Activated naive CD4-positive, alpha-beta T cell treated with anti-CD3 and anti-CD28 coated beads for 36 hours (primary cell): Measurements from ENCODE around the gene RNF212. TPM values are rescaled to one million over a fixed set of nuclear protein-coding genes. Genes with fewer than 3 reads are reported as not detected.

Experiments used
- CTCF ChIA-PET: fragments of 350-600 bp; sonication (Branson Sonifier 250); formaldehyde crosslinking; loops from one replicate; lab custom pipeline; 2021; ENCODE audit warnings: antibody characterized with exemption; lab: Charles Lee
- DNase-seq: peaks from one replicate; pipeline ENCODE4 v3.0.0-alpha.2; 2020
- H3K27ac Mint-ChIP-seq: one replicate; pipeline ENCODE4 v1.8.0; 2021; ENCODE audit warnings: mild to moderate bottlenecking, mixed read lengths
- H3K27me3 Mint-ChIP-seq: one replicate; pipeline ENCODE4 v1.8.0; 2021; ENCODE audit warnings: low read depth, mixed read lengths
- H3K36me3 Mint-ChIP-seq: one replicate; pipeline ENCODE4 v1.8.0; 2021; ENCODE audit warnings: low read depth, mixed read lengths
- H3K4me1 Mint-ChIP-seq: one replicate; pipeline ENCODE4 v1.8.0; 2021; ENCODE audit warnings: low read depth, mixed read lengths
- H3K4me3 Mint-ChIP-seq: one replicate; pipeline ENCODE4 v1.8.0; 2021; ENCODE audit warnings: mild to moderate bottlenecking, moderate library complexity, mixed read lengths
- H3K9me3 Mint-ChIP-seq: one replicate; pipeline ENCODE4 v1.8.0; 2021; ENCODE audit warnings: mixed read lengths
- intact Hi-C: fragments of 100-400 bp; cut with micrococcal nuclease; formaldehyde crosslinking; loops from one replicate; pipeline ENCODE4 v1.15.1; 2023
- total RNA-seq, 2 experiments: library from RNA; stranded (reverse); gene quantifications; one replicate each; pipeline ENCODE4 v1.2.3, GENCODE V29; 2021

The RNF212 gene
- total RNA-seq, 2 experiments from 2014 or later, result 0.98 to 2.2 TPM

DNA sequence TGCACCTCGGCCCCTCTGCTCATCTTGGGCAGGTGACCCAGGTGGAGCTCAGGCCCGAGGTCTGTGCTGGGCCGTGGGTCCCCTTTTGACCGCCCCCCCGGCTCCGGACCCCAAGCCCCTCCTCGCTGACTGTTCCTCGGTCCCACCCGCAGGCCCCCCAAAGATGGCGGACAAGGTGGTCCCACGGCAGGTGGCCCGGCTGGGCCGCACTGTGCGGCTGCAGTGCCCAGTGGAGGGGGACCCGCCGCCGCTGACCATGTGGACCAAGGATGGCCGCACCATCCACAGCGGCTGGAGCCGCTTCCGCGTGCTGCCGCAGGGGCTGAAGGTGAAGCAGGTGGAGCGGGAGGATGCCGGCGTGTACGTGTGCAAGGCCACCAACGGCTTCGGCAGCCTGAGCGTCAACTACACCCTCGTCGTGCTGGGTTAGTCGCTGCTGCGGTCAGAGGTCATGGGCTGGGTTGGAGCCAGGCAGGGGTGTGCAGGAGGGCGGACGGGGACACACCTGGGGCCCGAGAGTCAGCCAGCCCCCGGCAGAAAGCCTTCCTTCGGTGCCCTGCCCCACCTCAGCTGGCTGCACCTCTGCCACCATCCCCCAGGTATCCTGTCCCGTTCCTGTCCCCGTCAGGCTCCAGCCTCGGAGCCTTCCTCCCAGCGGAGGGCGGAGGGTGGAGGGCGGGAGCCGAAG, 91.2 kb downstream of the RNF212 start:
- H3K4me3 Mint-ChIP-seq, result no peak overlapping the region
- peaks cover 7% of the 10 kb centered on the region for H3K4me1 Mint-ChIP-seq
- DNase-seq, result no peak
- H3K9me3 Mint-ChIP-seq, result no peaks in the 10 kb centered on the region
- H3K36me3 Mint-ChIP-seq, result peaks cover 5% of the 10 kb centered on the region
- CTCF ChIA-PET, result no interaction called here
- no peaks in the 10 kb centered on the region for H3K27me3 Mint-ChIP-seq
- no peak overlapping the region for H3K27ac Mint-ChIP-seq
- intact Hi-C loops, result no loop called here

Other genes starting within 250 kb of the RNF212 start
- 10 to 100 TPM; 87.6 to 96.8 TPM for gene GAK, start 181.2 kb downstream of the RNF212 start, total RNA-seq
- 10 to 100 TPM; 13.9 to 15.8 TPM for gene TMEM175, start 181.1 kb downstream of the RNF212 start, total RNA-seq
- 10 to 100 TPM; 10.8 to 11.1 TPM for gene DGKQ, start 140.0 kb downstream of the RNF212 start, total RNA-seq
- gene IDUA, start 126.5 kb downstream of the RNF212 start, total RNA-seq, result 10 to 100 TPM in 1 of 2 experiments, 1 to 10 TPM in 1; 9.5 to 10.5 TPM
- gene SLC26A1, start 120.2 kb downstream of the RNF212 start, total RNA-seq, result not detected
- 1 to 10 TPM; 7.6 to 8.0 TPM for gene FGFRL1, start 101.9 kb downstream of the RNF212 start, total RNA-seq
- 1 to 10 TPM; 4.8 to 5.5 TPM for gene SPON2, start 59.0 kb upstream of the RNF212 start, total RNA-seq
- gene CTBP1, start 135.6 kb upstream of the RNF212 start, total RNA-seq, result 100 to 1,000 TPM; 136 to 140 TPM
- gene MAEA, start 176.3 kb upstream of the RNF212 start, total RNA-seq, result 10 to 100 TPM; 25.2 to 29.4 TPM
- gene UVSSA, start 233.6 kb upstream of the RNF212 start, total RNA-seq, result 10 to 100 TPM; 20.0 to 24.3 TPM